Stimulated activated CD8-positive, alpha-beta memory T cell treated with anti-CD3 and anti-CD28 coated beads, Interleukin-4, amount 100 ng/mL, for 4 hours (primary cell): ENCODE measurements around the gene SYT13.

Source experiments
- DNase-seq, 2 donors: peaks; one replicate each; pipeline ENCODE4 v3.0.0-alpha.2; 2020; ENCODE audit warnings: low read depth in 2 of 2, low spot score in 1 of 2

SYT13 gene

DNA sequence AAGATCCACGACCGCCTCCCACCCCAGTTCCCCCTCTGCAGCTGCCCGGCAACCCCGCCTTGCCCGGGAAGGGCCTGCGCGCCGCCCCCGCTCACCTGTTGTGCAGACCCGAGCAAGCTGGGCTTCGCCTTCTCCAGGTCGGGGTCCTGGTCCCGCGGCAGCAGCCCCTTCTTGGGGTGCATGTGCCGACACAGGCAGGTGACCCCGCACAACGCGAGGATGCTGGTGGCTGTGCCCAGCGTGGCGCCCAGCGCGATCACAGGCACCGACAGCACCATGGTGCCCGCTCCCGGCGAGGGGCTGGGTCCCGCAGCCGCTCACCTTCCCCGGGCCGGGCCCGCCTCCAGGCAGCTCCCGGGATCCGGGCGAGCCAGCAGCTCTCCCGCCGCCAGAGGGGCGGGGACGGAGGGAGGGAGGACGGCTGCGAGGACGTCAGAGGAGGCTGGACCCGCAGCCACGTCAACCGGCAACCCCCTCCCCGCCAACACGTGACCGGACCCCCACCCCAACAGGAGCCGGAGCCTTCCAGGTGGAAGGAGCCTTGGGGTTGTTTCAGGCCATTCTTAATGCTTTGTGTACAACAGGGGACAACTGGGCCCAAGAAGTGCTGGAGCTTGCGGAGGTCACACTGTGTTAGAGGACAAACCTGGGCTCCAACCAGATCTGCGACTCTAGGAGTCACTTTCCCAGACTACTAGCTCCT lies at the start of gene SYT13:
Gene SYT13, minus strand, starts transcription at position 412 of the 703 bp plus-strand sequence. Its CDS starts 134 bp downstream, at position 278.
- no peak for DNase-seq

GRCh38 chr11:45335434-45335833 lies 49.3 kb upstream of the SYT13 start:
- no peak for DNase-seq

- no peak for DNase-seq
Observed at GRCh38 chr11:45334836-45335235, 48.7 kb upstream of the SYT13 start.

- DNase-seq: no peak
Observed at GRCh38 chr11:45334410-45334809, 48.3 kb upstream of the SYT13 start.

DNA sequence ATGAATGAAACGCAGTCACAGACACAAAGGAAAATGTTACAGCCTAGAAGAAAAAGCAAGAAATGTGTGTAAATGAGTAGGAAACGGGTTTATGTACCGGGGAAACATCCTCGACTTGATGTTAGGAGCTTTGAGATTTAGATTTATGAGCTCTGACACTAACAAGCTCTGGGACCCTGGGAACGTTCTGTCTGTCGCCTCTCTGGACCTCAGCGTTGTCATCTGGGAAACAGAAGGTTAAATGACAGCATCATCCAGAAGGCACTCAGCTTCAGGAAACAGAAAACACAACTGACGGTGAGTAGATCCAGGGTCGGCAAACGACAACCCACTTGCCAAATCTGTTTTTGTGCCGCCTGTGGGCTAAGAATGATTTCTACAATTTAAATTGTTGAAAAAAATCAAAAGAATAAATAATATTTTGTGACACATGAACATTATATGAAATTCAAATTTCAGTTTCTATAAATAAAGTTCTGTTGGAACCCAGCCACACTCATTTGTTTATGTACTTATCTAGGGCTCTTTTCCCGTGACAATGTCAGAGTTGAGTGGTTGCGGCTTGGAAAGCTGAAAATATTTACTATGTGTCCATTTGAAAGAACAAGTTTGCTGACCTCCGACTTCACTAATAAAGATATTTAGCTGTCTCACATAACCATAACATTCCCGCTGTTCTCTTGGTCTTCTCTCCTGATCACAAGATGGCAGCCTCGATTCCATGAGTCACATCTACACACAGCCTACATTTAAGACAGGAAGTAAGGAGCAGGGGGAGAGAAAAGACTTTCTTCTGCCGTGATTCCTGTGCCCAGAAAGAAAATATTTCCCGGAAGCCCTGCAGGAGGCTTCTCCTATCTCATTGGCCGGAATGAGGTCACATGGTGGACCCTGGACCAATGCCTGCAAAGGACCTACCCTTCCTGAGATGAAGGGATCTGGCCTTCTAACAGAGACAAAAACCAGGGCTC lies 47.1 kb upstream of the SYT13 start:
- no peak for DNase-seq

GRCh38 chr11:45332276-45332934 lies 46.3 kb upstream of the SYT13 start:
- no peak for DNase-seq

- no peak for DNase-seq
Observed at GRCh38 chr11:45331839-45332238, 45.7 kb upstream of the SYT13 start.

- DNase-seq: no peak
Observed at GRCh38 chr11:45328726-45329125, 42.6 kb upstream of the SYT13 start.

GRCh38 chr11:45324459-45324858 lies 38.3 kb upstream of the SYT13 start:
- no peak for DNase-seq

DNA sequence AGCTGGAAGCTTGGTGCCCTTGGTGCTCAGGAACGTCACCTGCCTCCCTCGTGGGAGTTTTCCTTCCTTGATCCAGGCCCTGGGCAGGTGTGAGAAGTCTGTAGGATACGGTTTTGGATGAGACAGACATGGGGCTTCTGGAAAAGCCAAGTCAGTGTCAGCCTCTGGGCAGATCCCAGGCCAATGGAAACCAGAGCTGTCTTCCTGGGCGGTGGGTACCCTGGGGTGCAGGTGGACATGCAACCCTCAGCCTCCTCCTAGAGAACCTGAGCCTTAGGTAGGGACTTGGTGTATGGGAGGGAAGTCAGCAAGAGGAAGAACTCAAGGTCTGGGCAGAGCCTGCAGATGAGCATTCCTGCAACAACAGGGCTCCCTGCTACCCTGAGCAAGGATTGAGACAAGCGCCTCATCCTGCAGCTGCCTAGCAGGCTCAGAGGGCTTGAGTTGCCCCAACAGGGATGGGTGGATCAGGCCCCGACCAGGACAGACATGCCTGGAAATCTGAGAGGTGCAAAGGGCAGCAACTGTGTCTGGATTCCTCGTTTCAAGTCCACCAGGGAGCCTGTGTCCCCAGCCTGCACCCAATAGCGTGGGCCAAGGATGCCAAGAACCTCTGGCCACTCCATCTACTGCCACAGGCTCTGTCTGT lies 37.6 kb upstream of the SYT13 start:
- DNase-seq: no peak

GRCh38 chr11:45322891-45323600 lies 36.9 kb upstream of the SYT13 start:
- no peak for DNase-seq

- no peak for DNase-seq
Observed at GRCh38 chr11:45322111-45322705, 36.1 kb upstream of the SYT13 start.

DNA sequence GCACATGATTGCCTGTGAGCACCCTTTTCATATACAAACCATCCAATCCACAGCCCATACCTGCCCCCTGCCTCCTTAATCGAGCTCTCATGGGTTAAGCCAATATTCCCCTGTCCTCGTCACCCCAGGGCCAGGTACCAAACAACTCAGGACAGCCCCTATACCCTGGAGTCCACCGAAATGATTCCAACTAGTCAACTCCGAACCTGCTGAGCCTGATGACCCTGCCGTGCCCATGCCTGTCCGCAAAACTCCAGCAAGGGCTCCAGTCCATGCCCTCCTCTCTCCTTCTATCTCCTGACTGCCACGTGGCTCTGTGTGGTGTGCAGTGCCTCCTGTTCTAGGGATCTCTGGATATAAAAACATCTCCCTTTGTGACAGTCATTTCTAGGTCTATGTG lies 35.5 kb upstream of the SYT13 start:
- DNase-seq: no peak

DNA sequence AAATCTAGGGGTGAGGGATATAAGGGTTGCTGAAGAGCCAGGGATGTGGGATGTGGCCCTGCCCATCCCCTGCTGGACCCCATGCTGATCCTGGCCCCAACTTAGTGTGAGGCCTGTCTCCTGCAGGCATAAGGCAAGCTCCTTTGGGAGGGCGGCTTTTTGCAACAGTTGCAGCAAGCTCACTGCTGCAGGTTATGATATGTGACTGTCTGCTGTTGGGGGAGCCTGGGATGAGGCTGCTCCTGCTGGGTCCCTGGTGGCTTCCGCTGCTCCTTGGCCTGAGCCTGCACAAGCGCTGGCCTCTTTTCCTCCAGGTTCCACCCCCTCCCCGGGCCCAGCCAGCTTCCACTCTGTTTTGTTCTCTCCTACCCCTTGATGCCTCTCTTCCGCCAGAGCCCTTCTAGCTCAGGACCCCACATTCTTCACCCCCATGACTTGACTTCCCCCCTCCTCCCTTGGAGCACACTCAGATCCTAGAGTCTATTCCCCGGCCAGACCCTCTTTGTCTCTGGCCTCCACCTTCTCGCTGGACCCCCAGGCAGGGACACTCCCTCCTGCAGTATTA lies 35.0 kb upstream of the SYT13 start:
- DNase-seq: no peak

GRCh38 chr11:45320371-45320770 lies 34.2 kb upstream of the SYT13 start:
- DNase-seq: no peak

- DNase-seq: no peak
Observed at GRCh38 chr11:45319077-45319476, 32.9 kb upstream of the SYT13 start.

DNA sequence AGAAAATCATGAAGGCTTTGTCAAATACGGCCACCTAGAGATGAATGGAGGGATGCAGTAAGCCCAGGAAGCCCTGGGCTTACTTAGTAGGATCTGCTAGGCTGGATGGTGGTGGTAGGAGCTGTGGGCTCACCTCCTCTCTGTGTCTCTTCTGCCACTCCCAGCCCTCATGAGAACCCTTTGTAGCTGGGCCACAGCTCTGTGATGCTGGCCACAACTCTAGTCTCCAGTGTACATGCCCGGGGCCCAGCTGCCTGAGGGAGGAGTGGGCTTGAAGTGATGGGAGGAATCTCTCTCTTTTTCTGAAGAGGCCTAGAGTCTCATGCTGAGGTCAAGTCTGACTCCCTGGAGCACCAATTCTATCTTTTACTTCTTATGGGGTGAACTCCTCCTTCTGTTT lies 32.4 kb upstream of the SYT13 start:
- no peak for DNase-seq

- no peak for DNase-seq
Observed at GRCh38 chr11:45316258-45316657, 30.1 kb upstream of the SYT13 start.

DNA sequence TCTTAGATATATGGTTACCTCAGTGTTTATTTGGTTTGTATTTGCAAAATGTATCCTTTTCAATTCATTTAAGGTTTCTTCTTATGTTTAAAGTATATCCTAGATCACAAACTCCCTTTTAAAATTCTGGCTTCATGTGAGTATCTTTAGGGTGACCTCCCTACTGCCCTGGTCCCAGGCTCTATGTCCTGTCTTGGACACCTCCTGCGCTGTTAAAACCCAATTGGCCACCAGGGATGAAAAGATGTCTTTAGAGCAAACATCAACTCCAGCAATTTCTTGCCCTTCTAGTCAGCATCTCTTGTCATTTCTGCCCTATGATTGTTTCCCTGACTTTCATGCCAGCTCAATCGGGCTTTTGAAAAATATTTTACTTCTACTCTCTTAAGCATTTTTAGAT lies 28.8 kb upstream of the SYT13 start:
- DNase-seq: no peak
